K562 (cell line): ENCODE measurements around the gene CMIP.

Experiments used
- ATF1 ChIP-seq, 2 experiments: fragments of 450-650 bp in 1 of 2; IDR thresholded peaks; 2 replicates each; pipeline ENCODE4 v1.6.1; 2016; ENCODE audit warnings: missing compliant biosample characterization in 1 of 2, missing genetic modification characterization in 1 of 2
- BHLHE40 ChIP-seq: IDR thresholded peaks from 2 replicates; pipeline ENCODE4 v1.6.1; 2011; ENCODE audit warnings: low read length, improper control_type of control experiment
- CEBPB ChIP-seq: fragments of 450-650 bp; IDR thresholded peaks from 2 replicates; pipeline ENCODE4 v1.6.1; 2016; ENCODE audit warnings: missing genetic modification characterization, missing compliant biosample characterization
- CTCF ChIP-seq, 3 experiments: IDR thresholded peaks in 2 of 3; conservative IDR thresholded peaks in 1 of 3; 2 replicates each; pipeline ENCODE4 v1.5.1; 2011 to 2012; ENCODE audit warnings: low read length in 3 of 3, mild to moderate bottlenecking in 3 of 3, control low read depth in 2 of 3, improper control_type of control experiment in 1 of 3, inconsistent platforms in 1 of 3, low read depth in 1 of 3, mixed read lengths in 1 of 3, moderate library complexity in 1 of 3; ENCODE audit not compliant: insufficient read depth in 2 of 3
- FOXJ3 ChIP-seq: sonication (generic); formaldehyde crosslinking; IDR thresholded peaks from 2 replicates; pipeline ENCODE4 v1.4.0; 2020; ENCODE audit warnings: mild to moderate bottlenecking, missing genetic modification reagents
- MAX ChIP-seq: sonication (generic); formaldehyde crosslinking; IDR thresholded peaks from 2 replicates; pipeline ENCODE4 v1.9.0; 2022; ENCODE audit warnings: mild to moderate bottlenecking, missing genetic modification reagents
- NFIC ChIP-seq: fragments of 450-650 bp; IDR thresholded peaks from 2 replicates; pipeline ENCODE4 v1.6.1; 2017; ENCODE audit warnings: mild to moderate bottlenecking, inconsistent platforms
- NRF1 ChIP-seq, 2 experiments: fragments of 450-650 bp; IDR thresholded peaks in 1 of 2; conservative IDR thresholded peaks in 1 of 2; 2 replicates each; pipeline ENCODE4 v1.6.1; 2014; ENCODE audit warnings: mild to moderate bottlenecking in 2 of 2
- POLR2A ChIP-seq: fragments of 450-650 bp; conservative IDR thresholded peaks from 2 replicates; pipeline ENCODE4 v1.6.1; 2016
- RFX5 ChIP-seq: IDR thresholded peaks from 2 replicates; pipeline ENCODE4 v1.6.1; 2011; ENCODE audit warnings: low read depth, mild to moderate bottlenecking, improper control_type of control experiment, low read length
- TARDBP ChIP-seq: fragments of 450-650 bp; IDR thresholded peaks from 2 replicates; pipeline ENCODE4 v1.6.1; 2016

GRCh38 chr16:81510016-81510415 is 65.4 kb downstream of the CMIP start:
- no peak for TF ChIP-seq NRF1 (conservative IDR thresholded peaks at IDR 0.05 in 1 of 2, IDR thresholded peaks at IDR 0.05 in 1 of 2)
- no peak for TF ChIP-seq CTCF (IDR thresholded peaks at IDR 0.05 in 2 of 3, conservative IDR thresholded peaks at IDR 0.05 in 1 of 3; ENCODE audit: insufficient read depth in 2 of 3, low read depth in 1 of 3, low read length in 3 of 3)
- no peak for TF ChIP-seq TARDBP
- TF ChIP-seq POLR2A = no peak
- TF ChIP-seq NFIC = no peak
- TF ChIP-seq RFX5 = no peak
- no peak for TF ChIP-seq ATF1 (CRISPR knock-in tag; IDR thresholded peaks at IDR 0.05)
- no peak for TF ChIP-seq ATF1 (tag; IDR thresholded peaks at IDR 0.05)
- no peak for TF ChIP-seq FOXJ3 (CRISPR knock-in tag)
- no peak for TF ChIP-seq CEBPB (tag)
- no peak for TF ChIP-seq MAX
- TF ChIP-seq BHLHE40 = no peak
